SW480 (cell line): Measurements from ENCODE around the gene CDK3.

ENCODE experiments used
- DNase-seq: peaks from one replicate; pipeline ENCODE4 v3.0.0-alpha.2; 2016; ENCODE audit warnings: low spot score

CDK3 gene

DNA sequence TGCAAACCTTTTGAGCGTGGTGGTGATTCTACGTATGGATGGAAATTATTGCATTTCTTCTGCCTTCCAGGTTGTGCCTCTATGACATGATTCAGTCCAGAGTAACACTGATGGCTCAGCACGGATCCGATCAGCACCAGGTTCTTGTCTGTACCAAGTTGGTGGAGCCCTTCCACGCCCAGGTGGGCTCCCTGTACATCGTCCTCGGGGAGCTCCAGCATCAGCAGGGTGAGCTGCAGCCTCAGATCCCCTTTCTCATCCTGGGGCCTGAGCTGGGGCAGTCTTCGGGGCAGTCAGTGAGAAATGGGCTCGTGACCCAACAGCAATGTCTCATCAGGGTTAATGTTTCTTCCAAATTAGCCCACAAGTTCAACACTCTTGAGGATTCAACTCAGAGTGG, 9.3 kb upstream of the CDK3 start:
- no peak for DNase-seq

DNA sequence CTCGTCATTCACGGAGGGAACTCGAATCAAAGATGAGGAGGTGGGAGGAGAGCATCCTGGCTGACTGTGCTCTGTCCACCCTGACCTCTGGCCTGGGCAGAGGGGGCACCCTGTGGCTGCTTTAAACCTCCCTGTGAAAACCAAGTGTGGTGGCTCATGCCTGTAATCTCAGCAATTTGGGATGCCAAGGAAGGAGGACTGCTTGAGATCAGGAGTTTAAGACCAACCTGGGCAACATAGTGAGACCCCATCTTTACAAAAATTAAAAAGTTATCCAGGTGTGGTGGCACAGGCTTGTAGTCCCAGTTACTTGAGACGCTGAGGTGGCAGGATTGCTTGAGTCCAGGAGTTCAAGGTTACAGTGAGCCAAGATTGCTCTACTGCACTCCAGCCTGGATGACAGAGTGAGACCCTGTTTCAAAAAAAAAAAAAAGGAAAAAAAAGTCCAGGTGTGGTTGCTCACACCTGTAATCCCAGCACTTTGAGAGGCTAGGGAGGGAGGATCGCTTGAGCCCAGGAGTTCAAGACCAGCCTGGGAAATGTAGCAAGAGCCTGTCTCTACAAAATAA, 5.8 kb upstream of the CDK3 start:
- no peak for DNase-seq

DNA sequence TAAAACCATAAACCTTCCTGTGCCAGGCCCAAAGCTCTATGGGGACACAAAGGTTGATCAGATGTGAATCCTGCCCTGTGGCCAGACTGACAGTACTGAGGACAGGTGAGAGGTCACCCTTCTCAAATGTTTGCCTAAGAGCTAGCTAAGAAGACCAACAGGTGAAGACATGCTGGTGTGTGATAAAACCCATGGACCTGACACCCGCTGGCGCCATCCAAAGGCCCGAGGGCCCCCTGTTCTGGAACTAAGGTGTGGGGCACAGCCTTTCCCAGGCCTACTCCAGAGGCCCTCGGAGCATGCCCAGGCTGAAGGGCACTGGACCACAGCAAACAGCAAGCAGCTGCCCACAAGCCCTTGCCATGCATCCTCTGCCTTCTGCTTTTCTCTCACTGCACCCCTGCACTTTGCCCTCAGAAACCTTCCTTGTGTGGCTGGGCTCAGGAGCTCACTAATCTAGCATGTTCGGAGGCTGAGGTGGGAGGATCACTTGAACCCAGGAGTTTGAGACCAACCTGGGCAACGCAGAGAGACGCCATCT, 5.2 kb upstream of the CDK3 start:
- no peak for DNase-seq

DNA sequence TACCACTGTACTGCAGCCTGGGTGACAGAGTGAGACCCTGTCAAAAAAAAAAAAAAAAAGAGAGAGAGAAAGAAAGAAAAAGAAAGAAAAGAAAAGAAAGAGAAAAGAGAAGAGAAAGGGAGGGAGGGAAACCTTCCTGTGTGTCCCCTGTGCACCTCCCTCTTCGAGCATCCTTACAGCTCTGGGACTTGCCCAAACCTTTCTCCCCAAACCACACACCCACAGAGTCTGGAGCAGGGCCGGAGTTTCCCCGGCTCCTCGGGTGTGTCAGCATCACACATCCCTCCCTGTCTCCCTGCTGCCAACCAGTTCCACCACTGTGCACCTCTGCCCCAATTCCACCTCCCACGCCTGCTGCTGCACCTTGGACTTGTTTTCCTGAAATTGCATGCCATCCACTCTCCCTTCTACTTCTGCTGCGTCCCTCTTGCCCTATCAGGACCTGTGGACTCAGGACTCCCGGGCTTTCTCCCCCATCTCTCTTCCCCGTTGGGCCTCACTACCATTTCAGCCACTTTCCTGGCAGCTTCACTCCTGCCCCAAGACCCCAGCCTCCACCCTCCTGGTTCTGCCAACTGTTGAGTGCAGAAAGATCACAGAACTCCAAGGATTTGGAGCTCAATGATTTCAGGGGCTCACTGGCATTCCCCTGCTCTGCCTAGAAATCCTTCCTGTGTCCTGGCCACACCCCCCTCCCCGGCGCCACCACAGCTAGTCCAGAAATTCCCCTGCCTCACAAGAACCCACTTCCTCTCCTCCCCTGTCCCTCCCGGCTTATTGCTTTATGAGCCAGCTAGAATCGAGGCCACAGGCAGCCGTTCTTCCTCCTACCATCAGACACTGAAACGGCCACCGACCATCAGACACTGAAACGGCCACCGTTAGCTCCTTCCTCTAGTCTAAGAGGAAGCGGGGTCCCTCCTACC, 3.7 kb upstream of the CDK3 start:
- DNase-seq = peak; percentile 89

DNA sequence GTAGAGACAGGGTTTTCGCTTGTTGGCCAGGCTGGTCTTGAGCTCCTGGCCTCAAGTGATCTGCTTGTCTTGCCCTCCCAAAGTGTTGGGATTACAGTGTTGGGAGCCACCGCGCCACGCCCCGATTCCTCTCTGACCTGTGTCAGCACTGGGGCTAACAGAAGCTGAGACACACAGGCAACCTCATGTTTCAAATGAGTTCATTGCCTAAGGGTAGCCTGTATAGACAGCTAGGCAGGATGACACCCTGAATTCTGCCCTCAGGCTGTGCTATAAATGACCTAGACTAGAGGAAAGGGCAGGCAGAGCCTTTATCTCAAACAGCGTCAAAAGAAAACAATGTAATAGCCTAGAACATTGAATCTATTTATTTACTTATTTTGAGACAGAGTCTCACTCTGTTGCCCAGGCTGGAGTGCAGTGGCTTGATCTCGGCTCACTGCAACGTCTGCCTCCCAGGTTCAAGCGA, 2.3 kb upstream of the CDK3 start:
- no peak for DNase-seq

DNA sequence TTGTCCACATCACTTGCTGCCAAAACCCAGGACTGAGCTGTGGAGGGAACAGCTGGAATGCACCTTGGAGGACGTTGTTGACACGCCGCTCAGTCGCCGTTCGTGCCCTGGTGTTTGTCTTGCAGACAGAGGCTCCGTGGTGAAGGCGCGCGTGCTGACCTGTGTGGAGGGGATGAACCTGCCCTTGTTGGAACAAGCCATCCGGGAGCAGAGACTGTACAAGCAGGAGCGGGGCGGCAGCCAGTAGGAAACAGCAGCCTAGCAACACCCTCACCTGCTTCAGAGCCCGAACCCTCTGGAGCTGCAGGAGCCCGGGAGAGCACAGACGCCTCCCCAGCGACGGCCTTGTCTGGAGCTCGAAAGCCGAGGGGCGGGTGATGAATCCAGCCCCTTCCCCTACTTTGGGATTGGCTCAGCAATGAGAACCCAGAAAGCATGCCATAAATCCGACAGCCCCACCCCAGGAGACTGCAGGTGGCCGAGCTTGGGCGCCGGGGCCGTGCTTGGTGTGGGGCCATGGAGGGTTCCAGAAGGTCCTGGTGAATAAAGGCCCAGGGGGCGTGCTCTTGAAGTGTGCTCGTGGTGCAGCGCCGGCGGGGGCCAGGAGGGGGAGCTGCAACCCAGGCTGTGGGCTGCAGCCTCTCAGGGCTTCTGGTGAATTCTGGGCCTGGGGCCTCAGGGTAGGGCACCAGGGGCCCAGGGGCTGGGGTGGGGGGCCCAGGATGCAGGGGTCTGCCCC, 470 bp upstream of the CDK3 start:
- DNase-seq = no peak

DNA sequence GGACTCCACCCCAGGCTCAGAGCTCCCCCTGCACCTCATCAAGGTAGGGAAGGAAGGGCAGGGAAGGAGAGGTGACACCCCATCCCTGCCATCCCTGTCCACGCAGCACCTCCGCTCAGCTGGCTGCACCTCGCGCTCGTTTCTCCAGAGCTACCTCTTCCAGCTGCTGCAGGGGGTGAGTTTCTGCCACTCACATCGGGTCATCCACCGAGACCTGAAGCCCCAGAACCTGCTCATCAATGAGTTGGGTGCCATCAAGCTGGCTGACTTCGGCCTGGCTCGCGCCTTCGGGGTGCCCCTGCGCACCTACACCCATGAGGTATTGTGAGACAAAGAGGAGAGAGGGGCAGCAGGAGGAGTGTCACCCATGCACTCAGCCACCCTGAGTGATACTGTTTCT, 1.4 kb downstream of the CDK3 start:
- no peak for DNase-seq

DNA sequence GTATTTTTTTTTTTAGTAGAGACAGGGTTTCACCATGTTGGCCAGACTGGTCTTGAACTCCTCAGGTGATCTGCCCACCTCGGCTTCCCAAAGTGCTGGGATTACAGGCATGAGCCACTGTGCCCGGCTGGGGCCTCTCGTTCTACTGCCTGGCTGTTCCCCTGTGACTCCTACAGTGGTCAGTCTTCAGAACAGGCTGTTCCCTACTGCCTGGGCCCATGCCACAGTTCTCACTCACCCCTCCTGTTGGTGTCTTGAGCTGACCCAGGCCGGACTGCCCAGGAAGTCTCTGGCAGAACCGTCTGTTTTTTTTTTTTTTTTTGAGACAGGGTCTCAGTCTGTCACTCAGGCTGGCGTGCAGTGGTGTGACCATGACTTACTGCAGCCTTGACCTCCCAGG, 3.3 kb downstream of the CDK3 start:
- no peak for DNase-seq

DNA sequence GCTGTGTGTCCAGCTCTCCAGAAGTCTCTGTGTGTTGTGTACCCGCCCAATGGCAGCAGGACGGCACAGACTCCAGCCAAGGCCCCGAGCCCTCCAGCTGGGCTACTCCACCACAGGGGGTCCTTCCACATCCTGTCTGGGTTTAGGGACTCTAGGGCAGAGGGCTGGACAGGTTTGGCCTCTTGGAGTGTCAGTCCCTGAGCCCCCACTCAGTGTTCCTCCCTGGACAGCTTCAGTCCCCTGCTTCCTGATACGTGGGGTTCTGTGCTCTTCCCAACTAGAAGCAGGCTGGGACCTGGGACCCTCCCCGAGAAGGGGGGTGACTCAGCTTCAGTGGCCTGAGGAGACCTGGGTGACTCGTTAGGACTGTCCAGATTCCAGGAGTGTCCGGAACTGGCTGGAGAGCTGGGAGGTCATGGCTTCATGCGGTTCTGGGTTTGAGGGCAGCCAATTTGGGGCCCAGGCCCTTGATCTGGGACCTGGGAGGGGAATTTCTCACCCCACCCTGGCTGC, 4.2 kb downstream of the CDK3 start:
- DNase-seq = no peak

DNA sequence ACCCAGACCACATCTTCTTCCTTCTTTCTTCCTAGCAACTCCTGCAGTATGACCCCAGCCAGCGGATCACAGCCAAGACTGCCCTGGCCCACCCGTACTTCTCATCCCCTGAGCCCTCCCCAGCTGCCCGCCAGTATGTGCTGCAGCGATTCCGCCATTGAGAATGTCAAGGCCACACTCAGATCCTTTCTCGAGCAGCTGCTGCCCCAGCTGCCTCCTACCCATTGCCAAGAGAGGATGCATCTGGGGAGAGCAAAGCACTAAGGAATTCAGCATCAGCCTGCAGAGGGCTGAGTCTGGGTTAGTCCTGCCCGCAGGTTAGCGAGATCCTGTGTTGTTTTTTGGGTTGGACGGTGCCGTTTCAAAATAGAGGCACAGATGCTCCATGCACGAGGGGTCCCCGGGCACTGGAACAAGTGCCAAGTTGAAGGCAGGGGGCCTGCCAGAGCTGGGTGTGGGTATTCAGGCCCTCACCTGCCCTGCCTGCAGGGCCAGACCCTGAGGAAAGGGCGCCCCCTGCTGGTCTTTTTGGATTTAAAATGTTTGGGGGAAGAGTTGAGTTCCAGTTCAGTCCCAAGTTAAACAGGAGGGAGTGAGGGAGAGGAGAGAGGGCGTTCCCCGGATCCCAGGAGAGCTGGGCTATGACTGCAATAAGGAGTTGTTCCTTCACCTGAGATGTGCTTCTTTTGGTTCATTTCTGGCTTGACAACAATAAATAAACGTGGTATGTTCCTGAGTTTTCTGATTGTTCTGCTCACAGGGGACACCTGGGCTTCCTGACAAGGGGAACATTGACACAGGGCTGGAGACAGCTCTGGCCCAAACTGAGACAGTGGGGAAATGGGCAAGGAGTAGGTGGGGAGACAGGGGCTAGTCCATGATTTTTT, 4.9 kb downstream of the CDK3 start:
- DNase-seq = peak; percentile 55

DNA sequence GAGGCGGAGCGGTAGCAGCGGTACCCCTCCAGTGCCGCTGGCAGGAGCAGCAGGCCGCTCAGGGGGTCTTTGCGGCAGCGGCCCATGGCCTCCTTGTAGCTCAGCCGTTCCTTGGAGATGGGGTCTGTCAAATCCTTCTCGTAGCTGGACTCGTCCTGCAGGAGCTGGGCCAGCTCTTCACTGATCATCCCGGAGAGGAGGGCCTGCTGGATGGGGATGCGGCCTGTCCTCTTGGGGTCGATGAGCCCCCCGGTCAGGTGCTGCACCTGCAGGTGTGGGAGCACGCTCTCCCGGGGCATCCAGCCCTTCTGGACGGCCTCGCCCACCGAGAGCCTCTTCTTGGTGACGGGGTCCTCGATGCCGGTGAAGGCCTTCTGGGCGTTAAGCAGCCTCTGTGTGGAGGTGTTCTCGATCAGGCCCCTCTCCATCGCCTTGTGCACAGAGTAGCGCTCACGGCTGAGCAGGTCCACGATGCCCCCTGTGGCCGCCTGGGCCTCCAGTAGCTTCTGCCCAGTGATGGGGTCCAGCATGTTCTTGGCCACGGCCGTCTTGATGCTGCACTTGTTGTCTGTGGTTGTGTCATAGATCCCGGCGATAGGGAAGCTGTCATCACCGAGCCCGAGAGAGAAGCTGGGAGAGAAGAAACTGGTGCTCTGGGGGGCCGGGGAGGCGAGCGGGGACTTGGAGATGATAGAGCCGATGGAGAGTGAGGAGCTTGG, 6.6 kb downstream of the CDK3 start:
- DNase-seq = no peak

DNA sequence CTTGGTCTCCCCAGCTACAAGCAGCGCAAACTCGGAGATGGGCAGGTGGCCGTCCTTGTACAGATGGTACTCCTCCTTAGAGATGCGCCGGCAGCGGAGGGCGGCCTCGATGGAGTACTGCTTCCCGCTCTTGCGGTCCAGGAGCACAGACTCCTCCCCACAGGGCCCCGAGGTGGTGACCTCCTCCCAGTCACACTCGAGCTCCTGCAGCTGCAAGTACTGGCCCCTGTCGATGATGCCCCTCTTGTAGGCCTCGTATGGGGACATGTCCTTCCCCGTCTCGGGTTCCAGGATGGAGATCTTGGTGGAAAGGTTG, 7.2 kb downstream of the CDK3 start:
- DNase-seq = no peak

DNA sequence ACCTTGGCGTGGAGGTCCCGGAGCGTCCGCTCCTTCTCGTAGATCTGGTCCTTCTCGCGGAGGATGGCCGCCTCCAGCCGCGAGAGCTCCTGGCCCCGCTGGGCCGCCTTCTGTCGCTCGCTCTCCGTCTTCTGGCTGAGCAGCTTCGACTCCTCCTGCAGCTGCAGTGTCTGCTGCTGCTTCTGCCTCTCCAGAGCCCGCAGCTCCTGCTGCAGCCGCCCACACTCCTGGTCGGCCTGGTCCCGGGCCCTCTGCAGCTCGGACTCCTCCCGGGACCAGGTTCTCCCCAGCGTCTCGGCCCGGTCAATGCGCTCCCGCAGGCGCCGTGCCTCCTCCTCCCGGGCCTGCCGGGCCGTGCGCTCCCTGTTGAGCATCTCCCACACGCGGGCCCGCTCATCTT, 7.6 kb downstream of the CDK3 start:
- no peak for DNase-seq

DNA sequence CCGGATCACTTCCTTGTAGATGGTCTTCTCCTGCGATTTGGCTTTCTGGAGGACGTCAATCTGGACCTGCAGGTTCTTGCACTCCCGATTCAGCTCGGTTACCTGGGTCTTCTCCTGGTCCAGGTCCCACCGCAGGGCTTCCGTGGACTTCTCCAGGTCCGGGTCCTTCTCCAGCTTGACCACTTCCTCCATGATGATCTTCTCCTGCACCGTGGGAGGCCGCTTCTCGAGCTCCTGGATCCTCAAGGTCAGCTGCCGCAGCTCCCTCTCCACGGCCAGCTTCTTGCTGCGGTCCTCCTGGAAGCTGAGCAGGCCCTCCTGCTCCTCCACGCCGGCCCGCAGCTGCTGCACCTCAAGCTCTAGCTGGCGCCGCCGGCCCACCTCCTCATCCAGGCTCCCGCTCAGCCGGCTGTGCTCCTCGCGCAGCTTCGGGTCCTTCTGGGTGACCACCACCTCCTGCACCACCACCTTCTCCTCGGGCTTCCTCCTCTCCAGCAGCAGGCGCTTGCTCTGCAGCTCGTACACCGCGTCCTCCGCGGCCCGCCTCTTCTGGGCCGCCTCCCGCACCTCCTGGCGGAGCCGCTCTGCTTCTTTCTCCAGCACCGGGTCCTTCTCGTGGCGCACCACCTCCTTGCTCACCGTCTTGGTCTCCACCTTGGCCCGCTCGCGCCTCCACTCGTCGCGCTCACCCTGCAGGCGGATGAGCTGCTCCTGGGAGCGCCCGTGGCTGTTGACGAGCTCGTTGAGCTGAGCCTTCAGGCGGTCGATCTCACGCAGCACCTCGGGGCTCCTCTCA, 8.2 kb downstream of the CDK3 start:
- no peak for DNase-seq

DNA sequence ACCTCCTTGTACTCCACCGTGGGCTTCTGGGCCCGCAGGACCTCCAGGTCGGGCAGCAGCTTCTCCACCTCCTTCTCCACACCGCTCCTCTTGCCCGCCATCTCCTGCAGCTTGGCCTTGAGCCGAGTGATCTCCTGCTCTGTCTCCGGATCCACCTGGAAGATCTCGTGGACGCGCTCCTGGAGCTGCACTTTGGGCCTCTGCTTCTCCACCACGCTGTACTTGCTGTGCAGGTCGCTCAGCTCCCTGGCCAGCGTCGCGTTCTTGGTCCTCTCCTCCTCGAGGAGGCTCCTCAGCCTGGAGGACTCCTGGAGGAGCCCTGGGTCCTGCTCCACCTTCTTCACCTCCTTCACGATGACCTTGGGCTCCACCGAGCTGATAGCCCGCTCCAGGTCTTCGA, 8.8 kb downstream of the CDK3 start:
- no peak for DNase-seq

DNA sequence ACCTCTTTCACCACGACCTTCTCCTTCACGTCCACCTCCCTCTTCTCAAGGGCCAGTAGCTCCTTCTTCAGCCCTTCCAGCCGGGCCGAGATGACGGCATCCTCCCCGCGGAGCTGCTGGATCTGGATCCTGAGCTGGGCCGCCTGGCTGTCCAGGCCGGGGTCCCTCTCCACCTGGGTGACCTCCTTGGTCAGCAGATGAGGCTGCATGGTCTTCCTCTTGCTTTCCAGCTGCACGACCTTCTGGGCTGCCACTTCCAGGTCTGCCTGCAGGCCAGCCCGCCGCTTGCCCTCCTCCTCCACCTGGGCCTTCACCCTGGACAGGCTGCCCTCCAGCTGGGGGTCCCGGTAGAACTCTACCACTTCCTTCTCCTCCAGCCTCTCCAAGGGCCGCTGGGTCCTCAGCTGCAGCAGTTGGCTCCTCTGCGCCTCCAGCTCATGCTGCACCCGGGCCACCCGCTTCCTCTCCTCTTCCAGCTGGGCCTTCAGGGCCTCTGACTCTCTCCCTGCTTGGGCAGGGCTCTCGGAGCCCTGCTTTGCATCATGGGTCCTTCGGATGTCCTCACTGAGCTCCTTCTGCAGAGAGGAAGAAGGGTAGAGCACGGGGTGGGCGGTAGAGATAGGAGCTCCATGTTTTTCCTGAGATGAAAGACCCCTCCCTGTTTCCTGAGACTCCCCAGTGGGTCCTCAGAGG, 9.5 kb downstream of the CDK3 start:
- DNase-seq = no peak

DNA sequence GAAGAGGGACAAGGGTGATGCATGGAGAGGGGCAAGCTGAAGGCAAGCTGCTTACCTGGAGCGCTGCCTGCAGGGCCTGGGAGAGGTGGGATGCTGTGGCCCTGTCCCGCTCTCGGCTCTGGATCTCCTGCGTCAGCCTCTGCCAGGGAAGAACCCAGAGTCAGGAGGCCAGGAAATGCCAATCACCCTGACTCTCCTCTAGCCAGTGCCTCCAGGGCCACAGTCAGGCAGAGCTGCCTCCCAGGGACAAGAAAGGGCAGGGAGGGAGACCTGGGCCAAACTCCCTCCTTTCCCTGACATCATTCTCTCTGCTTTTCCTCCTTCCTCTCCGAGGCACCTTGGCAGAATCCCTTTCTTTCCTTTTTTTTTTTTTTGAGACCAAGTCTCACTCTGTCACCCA, 11.3 kb downstream of the CDK3 start:
- no peak for DNase-seq

DNA sequence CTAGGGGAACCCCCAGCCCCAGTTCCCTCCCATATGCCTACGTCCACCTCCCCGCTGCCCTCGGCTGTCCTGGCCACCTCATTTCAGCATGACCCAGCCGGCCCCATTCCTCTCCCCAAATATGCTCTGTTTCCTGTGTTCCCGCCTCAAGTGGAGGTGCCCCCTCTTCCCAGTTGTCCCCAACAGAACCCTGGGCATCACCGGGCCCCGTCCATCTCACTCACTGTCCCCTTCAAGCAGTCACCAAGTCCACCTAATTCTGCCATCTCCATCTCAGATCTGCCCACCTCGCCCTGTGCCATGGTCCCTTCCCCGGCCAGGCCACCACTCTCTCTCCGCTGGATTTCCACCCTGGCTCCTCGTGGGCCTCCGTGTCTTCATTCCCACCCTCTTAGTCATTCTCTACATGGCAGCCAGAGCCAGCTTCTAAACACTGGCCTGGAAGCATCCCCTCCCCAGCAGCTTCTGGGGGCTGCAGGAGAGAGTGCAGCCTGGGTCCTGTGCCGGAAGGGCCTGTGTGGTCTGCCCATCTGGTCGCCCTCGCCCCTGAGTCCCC, 12.8 kb downstream of the CDK3 start:
- no peak for DNase-seq
